Left lobe of liver (tissue), 2 donors: ENCODE measurements around the gene HSD11B2. TPM values are rescaled to one million over a fixed set of nuclear protein-coding genes. Genes with fewer than 3 reads are reported as not detected.

Experiments
- ATAC-seq: fragments of 200-7000 bp; cut with Tn5 transposase; one replicate; pipeline ENCODE4 v1.9.1; 2020; ENCODE audit warnings: mild to moderate bottlenecking, moderate library complexity
- DNase-seq: peaks from one replicate; pipeline ENCODE4 v3.0.0-alpha.2; 2020; ENCODE audit warnings: low spot score
- total RNA-seq: library from RNA; stranded (reverse); gene quantifications from one replicate; pipeline ENCODE4 v1.2.1, GENCODE V29; 2021
- donor health status: DM: no; HTN: no; CAD: no; lungs with moderate emphysema.
- donor health status: DM: no; HTN: yes; CAD: no.

The HSD11B2 gene
- total RNA-seq, 1 donor from 2014 or later: 3.1 TPM

DNA sequence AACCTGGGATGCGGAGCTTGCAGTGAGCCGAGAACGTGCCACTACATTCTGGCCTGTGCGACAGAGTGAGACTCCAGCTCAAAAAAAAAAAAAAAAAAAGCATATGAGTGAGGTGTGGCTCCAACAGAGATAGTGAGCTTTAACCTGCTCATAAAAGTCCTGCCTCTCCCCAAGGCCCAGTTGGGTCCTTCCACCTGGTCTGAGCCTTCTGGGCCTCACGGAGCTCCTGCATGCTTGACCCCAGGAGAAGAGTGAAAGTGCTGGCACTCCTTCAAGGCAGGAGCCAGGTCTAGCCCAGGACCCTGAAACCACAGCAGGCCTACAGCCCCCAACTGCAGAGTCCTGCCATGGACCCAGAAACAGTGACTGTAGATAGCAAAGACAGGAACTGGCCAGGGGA is 17.7 kb downstream of the HSD11B2 start:
- ATAC-seq (no peak), DNase-seq (no peak)

DNA sequence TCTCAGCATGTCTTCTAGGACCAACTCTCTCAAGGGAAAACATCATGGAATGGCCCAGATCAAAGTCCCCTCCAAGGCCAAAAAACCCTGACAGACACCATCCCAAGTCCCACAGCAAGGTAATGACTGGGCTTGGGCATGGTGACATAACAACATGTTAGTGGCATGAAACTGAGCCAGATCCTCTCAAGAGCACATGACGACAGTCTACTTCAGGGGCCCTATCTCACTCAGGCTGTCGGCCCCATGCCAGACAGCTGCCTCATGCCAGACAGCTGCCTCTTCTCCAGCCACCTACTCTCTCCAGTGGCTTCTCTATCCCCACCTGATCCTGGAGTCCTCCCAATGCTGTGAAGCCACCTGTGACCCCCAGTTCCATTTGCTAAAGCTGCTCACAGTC is 18.4 kb downstream of the HSD11B2 start:
- DNase-seq (no peak), ATAC-seq (no peak)

DNA sequence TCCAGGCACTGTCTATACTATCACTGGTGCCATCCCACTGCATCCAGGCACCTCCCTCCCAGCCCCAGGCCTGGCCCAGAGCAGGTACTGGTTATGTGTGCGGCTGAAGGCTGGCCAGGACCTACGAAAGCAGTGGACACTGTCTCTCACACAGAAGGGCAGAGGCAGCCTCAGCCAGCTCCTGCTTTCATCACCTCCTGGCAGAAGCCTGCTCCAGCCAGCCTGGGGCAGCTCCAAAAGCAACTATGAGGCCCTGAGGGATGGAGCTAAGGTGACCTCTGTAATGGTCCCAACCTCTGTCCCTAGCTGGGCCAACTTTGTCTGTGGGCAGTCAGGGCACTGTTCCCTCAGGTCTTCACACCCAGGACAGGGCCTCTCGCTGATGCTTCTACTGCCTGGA is 18.8 kb downstream of the HSD11B2 start:
- peak; percentile 74 for ATAC-seq
- peak; percentile 96 for DNase-seq

DNA sequence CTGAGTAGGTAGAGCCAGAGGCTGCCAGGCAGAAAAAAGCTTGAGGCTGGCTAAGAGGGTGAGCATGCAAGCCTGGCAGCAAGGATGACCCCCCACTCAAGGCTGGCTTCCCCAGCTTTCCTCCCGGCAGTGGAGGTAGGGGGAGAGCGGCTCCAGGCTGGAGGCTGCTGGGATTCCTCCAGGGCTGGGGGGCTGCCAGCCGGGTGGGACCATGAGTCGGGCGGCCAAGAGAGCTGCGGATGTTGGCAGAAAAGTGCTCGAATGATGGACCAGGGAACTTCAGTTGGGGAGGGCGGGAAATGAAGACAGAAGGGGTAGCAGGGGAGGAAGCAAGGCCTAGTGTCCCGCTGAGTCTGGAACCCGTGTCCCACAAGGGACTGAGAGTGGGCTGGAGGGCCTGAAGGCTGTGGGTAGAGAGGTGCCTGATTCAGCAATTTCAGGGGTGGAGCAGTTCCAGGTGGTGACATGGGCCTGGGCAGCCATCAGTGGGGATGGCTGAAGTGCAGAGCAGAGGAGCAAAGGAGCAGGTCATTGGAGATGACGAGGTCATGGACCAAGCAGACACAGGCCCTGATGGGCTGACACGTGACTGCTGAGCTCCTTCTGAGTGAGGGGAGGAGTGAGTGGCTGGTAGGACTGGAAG is 20.3 kb downstream of the HSD11B2 start:
- no peak for ATAC-seq
- DNase-seq: no peak

DNA sequence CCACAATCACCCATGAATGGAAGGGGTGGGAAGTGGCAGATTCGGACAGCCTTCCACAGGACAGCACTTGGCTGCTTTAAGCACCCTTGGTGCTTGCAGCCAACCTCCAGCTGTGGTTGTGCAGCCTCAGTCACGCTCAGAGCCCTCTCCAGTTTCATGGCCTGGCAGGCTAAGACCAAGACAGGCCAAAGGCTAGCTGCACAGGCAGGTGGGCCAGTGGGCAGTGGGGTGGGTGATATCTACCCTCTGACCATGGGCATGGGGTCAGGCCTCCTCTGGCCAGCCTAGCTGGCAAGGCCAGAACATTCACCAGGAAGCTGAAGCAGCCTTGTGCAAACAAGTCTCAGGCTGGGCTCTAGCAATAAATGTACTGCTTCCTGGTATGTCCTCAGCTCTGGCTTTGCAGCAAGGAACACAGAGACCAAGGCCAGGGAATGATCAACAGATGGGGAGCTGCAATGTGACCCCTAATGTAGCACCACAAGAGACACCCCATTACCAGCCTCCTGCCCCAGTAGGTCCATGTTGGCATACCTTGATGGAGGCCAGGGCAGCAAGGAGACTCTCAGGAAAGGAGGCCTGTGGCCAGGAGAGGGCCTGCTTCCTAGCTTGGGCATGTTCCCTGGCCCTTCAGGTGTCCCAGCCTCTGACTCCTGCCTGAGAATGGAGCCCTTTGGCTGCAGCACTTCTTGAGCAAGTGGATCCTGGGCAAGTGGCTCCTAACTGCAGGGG is 20.9 kb downstream of the HSD11B2 start:
- DNase-seq (no peak), ATAC-seq (no peak)

DNA sequence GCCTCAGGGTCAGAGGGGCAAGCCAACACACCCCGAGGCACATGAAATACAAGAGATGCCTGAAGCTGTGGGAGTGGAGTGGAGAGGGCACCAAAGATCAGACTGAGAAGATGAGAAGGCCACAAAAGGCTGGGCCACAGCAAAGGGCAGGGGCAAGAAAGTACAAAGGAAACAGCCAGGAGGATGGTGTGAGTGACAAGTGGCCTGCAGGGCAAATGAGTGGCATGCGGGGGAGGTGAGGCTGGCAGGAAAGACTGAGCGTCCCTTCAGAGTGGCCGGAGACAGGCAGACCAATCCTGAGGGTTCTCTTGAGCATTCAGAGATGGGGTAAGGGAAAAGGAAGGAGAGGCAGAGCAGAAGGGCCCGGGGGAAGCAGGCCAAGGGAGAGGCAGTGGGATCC is 23.2 kb downstream of the HSD11B2 start:
- no peak for DNase-seq
- ATAC-seq: no peak

DNA sequence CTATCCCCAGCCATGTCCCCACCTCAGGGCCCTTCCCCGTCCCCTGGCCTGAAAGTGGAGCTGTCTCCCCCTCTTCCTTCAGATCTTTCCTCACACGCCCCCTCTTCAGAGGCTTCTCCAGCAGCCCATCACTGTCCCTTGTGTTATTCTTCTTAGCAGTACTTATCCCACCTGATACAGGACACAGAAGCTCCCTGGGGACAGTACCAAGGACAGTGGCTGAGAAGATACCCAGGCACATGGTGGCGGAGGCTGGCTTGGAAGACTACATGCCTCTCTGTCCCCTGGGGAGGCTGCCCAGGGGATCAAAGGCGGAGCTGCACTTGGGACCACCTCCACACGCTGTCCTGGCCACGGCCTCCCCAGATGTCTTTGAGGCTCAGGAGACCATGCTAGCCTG is 23.9 kb downstream of the HSD11B2 start:
- DNase-seq (no peak), ATAC-seq (no peak)

DNA sequence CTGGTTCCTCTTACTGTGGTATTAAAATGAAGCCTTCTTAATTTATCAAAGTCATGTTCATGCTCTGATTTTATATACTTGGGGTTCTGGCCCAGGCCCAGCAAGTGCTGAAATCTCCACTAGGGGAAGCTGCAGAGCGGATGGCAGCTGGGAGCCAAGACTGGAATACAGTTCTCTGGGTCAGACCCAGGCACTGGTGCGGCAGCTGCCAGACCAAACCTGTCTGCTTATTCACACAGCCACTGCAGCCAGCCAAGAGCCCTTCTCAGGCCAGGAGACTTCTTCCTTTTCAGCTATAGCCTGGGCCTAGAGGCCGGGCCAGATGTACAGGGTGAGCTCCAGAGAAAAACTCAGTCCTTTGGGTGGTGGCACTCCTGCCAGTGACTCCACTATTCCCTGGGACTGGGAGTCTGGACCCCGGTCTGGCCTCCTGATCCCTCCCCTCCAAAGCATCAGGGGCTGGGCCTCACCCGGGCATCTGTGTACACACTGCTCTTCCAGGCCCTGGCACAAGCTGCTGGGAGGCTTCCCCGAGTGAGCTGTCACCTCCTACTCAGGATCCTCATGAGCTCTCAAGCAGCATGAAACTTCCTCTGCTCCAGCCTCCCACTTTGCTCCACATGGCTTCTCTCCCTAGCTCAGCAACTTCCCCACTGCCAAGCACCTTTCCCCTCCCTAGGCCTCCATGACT is 25.6 kb downstream of the HSD11B2 start:
- peak; percentile 66 for ATAC-seq
- no peak for DNase-seq

DNA sequence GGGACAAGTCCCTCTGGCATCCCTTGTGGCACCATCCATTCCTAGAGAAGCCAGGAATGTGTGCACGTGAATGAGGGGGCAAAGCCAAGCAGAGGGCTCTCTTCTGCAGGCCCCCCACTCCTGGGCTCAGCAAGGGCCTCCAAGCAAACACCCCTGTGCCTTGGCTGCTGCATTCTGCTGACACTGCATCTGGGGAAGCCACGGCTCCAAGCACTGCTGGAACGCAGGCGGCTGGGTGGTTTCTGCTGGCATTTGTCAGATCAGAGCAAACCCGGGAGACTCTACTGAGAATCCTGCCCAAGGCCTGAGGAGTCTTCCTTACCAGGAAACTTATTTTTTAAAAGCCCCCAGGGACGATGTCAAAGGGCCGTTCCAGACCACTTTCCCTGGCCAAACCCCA is 26.7 kb downstream of the HSD11B2 start:
- ATAC-seq (no peak), DNase-seq (no peak)

DNA sequence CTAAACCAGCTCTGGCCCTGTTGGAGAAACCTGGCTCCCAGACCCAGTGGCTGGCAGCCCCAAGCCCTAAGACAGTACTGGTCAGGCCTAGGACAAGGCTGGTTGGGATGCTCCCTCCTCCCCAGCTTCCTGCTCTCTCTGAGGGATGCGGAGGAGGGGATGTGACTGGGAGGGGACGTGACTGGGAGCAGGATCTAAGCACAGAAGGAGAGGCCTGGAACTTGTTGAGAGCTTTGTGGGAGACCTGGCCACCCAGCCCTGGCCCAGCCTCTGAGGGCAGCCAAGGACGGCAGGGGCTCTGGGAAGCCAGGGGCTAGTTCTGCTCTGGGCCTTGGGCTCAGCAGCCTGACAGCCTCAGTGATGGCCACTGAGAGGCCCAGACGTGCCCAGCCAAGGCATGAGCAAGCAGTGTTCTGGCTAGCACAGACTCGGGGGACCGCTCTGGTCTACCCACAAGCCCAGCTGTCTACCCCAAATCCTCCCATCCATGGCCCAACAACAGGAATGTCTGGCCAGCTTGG is 27.3 kb downstream of the HSD11B2 start:
- DNase-seq (no peak), ATAC-seq (no peak)

DNA sequence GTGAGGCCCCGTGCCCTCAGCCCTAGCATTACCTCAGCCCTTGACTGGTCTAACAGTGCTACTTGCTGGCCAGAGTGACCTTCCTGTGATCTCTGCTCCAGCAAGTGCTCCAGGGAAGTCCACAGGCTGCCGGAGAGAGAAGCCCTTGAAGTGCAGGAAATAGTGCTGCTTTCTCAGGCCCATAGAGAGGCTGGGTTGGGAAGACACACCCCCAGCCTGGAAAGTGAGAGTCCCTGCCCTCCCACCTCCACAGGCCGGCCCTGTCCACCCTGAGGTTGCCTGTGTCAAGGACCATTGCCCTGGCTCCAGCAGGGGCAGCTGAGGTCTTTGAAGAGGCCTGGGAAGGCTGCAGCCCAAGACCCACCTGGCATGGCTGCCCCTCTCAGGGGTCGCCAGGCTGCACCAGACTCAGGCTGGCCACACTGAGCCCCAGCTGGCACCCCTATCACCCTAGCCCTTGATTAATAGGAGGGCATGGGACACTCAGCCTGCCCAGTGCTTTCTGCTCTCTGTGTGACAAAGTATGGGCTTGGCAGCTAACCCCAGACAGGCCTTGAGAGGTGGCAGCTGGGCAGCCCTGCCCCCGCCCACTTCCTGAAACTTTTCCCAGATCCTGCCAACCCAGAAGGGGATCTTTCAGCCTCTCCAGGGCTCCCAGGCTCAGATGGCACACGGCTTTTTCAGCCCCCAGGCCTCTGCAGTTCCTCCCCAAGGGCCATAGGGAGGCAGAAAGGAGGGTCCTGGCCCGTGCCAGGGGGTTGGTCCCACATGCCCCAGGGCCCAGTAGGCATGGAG is 28.3 kb downstream of the HSD11B2 start:
- ATAC-seq: peak; percentile 67

DNA sequence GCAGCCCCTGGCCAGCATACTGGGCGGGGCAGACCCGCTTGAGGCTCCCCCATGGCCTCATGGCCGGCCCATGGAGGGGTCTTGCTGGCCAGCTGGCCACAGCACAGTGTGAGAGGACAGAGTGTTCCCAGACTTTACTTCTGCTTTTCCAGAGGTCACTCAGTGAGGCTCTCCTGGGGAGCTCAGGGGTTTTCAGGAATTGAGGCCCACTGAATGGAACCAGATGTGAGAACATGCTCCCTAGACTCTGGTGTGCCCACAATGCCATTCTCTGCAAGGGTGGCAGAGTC is 28.9 kb downstream of the HSD11B2 start:
- ATAC-seq: peak; percentile 2
- DNase-seq: no peak

More for the DNA sequence above, 28.3 kb downstream of the HSD11B2 start:
- peak; percentile 63 for DNase-seq

DNA sequence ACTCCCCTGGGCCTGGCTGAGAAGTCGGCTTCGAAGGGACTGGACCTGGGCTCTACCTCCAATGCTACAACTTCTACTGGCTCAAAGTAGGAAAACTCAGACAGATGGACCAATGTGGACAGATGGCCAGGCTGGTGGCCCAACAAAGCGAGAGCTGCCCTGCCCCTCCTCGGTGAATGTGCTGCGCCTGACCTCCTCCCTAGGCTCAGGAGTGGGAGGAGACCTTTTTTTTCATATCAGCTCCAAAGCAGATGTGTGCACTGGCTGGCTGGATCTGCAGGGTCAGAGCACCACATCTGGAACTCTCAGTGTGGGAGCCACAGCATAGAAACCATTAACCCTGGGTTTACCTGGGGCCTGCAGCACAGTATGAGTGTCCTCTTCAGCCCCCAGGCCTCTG is 29.2 kb downstream of the HSD11B2 start:
- no peak for DNase-seq
- no peak for ATAC-seq

DNA sequence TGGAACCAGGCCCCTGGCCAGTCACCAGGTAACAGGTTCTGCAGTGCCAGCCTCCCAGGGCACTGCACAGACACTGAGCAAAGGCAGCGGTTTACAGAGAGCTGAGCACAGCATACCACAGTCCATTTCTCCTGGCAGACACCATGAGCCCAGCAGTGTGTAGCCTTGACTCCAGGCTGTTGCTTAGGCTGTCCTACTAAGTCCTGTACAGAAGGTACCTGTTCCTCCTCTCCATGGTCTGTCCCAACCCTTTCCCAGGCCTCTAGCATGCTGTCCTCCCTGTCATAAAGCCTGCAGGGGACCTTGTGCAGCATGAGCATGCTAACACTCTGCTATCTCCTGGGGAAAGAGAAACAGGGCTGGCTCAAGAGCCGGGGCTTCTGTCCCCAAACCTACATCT is 30.0 kb downstream of the HSD11B2 start:
- ATAC-seq (no peak), DNase-seq (no peak)

DNA sequence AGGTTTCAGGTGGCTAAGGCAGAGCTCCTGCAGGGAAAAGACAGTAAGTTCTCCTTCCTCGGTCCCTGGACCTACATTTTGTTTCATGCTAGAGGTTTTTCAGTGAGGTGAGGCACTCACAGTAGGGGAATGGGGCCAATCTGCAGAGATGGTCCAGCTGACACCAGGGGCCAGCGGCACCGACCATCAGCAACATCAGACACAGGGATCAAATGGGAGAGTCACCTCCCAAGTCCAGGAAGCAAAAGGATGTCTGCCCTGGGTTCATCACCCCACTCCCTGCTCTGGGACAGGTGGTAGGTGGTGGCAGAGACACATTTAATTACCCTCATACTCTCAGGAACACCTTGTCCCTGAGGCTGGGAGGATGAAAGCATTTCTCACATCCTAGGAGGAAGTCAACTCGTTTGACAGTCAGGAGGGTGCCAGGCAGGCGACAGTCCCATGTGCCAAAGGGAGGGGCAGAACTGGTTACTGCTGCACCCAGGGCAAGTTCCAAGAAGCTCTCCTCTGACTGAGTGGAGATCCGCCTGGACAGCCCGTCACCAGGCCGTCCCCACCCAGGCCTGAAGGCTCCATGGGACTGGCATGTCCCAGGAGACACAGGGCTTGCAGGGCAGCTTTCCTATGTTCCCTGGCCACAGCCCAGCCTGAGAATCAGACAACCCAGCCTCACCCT is 30.8 kb downstream of the HSD11B2 start:
- DNase-seq: no peak
- ATAC-seq: no peak

DNA sequence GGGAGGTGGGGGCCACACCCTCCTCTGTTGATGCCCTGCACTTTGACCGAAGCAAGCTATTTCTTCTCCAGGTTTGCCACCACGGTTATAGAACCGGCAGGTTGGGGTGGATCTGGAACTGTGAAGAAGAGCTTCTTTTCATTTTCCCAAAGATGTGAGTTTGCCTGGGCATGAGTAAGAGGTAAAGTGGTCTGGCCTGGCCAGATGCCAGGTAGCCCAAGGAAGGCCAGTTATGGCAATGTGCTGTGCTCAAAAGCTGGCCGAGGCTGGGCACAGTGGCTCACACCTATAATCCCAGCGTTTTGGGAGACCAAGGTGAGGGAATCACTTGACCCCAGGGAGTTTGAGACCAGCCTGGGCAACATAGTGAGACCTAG is 31.3 kb downstream of the HSD11B2 start:
- ATAC-seq (no peak), DNase-seq (no peak)

DNA sequence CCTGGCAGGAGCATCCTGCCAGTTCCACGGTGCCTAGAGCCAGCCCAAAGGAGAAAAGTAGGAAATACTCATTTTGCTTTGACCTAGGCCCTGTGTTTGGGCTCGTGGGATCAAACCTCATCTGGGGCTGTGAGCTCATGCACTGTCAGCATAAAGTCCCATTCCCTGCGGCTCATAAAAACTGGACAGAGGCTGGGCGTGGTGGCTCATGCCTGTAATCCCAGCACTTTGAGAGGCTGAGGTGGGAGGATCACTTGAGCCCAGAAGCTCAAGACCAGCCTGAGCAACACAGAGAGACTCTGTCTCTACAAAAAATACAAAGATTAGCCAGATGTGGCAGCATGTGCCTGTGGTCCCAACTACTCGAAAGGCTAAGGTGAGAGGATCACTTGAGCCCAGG is 32.1 kb downstream of the HSD11B2 start:
- DNase-seq: no peak

DNA sequence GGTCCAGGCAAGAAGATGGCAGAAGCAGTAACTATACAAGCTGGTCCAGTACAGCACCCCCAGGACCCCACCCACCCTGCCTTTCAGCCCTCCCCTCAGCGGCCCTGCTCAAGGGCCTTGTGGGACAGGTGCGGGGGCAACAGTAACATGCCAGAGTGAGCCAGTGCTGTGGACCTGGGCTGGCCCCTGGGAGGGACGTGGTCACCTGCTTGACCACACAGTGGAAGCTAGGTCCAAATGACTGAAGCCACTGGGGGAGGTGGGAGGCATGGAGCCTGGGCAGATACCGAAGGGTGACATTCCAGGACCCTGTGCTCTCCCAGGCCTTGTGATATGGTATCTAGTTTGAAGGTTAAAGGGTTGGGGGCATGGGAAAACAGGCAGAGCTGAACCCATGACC is 32.8 kb downstream of the HSD11B2 start:
- no peak for ATAC-seq
- no peak for DNase-seq

More for the DNA sequence above, 32.1 kb downstream of the HSD11B2 start:
- no peak for ATAC-seq

DNA sequence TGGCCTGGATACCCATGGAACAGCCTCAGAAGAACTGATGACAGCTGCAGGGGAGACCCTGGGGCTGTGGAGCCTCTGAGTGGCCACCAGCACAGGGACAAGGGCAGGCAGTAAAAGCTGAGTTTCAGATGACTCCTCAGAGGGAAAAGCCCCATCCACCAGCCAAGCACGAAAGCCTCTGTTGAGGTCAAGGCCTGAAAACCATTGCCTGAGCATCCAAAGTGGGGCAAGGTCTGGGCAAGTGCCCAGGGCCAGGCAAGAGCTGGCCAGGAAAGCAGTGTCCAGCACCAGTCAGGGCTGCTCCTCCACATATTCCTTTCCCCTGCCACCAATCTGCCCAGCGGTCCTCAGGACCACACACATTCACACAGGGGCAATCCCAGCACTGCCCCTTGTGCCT is 33.6 kb downstream of the HSD11B2 start:
- DNase-seq (peak; percentile 69), ATAC-seq (peak; percentile 81)

DNA sequence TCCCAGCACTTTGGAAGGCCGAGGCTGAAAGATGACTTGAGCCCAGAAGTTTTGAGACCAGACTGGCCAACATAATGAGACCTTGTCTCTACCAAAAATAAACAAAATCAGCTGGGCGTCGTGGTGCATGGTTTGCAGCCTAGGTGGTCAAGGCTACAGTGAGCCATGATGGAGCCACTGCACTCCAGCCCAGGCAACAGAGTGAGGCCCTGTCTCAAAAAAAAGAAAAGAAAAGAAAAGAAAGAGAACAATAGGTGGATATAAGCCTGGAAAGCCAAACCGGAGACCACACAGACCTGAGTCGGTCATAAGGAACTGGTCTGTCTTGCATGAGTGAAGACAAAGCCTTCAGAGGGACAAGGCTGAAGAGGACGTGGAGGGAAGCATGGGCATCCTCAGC is 35.7 kb downstream of the HSD11B2 start:
- no peak for ATAC-seq
- no peak for DNase-seq

DNA sequence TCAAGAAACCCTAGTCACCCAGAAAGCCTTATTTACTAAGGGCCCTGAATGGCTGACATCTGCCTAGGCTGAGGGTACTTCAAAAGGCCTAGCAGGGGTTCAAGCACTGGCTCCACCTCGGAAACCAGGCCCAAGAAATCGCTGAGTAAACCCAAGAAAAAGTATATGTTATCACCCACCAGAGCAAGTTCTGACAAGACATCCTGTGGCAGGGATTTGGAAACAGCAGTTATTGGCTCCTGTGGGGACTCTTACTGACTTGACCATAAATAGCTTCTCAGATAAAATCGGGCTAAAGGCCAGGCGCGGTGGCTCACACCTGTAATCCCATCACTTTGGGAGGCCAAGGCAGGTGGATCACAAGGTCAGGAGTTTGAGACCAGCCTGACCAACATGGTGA is 37.8 kb downstream of the HSD11B2 start:
- DNase-seq (no peak), ATAC-seq (no peak)
